Hematopoietic multipotent progenitor cell treated with erythropoietin and hydrocortisone succinate and interleukin-3 and kit ligand, for 15 days (in vitro differentiated cells): Measurements from ENCODE around the gene KLC1.
"Not testable (repeated sequence)": the region's sequence is repeated elsewhere in the genome, so short reads cannot be mapped to it uniquely, and the experiment has no call there.

Experiments
- DNase-seq: peaks from one replicate; pipeline ENCODE4 v3.0.0-alpha.2; 2015; ENCODE audit warnings: low spot score

The KLC1 gene

GRCh38 chr14:103691655-103692054 is 62.6 kb downstream of the KLC1 start:
- DNase-seq = not testable (repeated sequence)

- DNase-seq = no peak
Observed at GRCh38 chr14:103692159-103692558, 63.1 kb downstream of the KLC1 start.

GRCh38 chr14:103692871-103693270 is 63.9 kb downstream of the KLC1 start:
- DNase-seq = no peak

GRCh38 chr14:103693515-103693914 is 64.5 kb downstream of the KLC1 start:
- no peak for DNase-seq

- DNase-seq = no peak
Observed at GRCh38 chr14:103694572-103695026, 65.6 kb downstream of the KLC1 start.

- DNase-seq = no peak
Observed at GRCh38 chr14:103695296-103696069, 66.5 kb downstream of the KLC1 start.

- DNase-seq = no peak
Observed at GRCh38 chr14:103696070-103696402, 67.0 kb downstream of the KLC1 start.

GRCh38 chr14:103696466-103697071 is 67.6 kb downstream of the KLC1 start:
- no peak for DNase-seq

- no peak for DNase-seq
Observed at GRCh38 chr14:103697206-103697602, 68.2 kb downstream of the KLC1 start.

GRCh38 chr14:103697603-103698379 is 68.8 kb downstream of the KLC1 start:
- no peak for DNase-seq

GRCh38 chr14:103698380-103699260 is 69.6 kb downstream of the KLC1 start:
- DNase-seq = no peak

GRCh38 chr14:103699261-103699661 is 70.2 kb downstream of the KLC1 start:
- no peak for DNase-seq

GRCh38 chr14:103699901-103700752 is 71.1 kb downstream of the KLC1 start:
- DNase-seq = no peak

GRCh38 chr14:103700753-103701490 is 71.9 kb downstream of the KLC1 start:
- DNase-seq = no peak

GRCh38 chr14:103702095-103702494 is 73.1 kb downstream of the KLC1 start:
- DNase-seq = no peak

GRCh38 chr14:103702497-103703432 is 73.8 kb downstream of the KLC1 start:
- DNase-seq = no peak

GRCh38 chr14:103703433-103704385 is 74.7 kb downstream of the KLC1 start:
- no peak for DNase-seq

- no peak for DNase-seq
Observed at GRCh38 chr14:103704708-103705107, 75.7 kb downstream of the KLC1 start.
